Neutrophil (primary cell): ENCODE data around the gene NELL2.

Experiments used
- H3K27ac ChIP-seq: fragments of 200-600 bp; sonication (generic); 2 replicates; pipeline ENCODE4 v1.5.1; 2016; ENCODE audit warnings: mild to moderate bottlenecking, moderate library complexity
- H3K27me3 ChIP-seq: fragments of 200-600 bp; sonication (generic); 2 replicates; pipeline ENCODE4 v1.6.0; 2016; ENCODE audit warnings: mild to moderate bottlenecking
- H3K36me3 ChIP-seq: fragments of 200-600 bp; sonication (generic); 2 replicates; pipeline ENCODE4 v1.5.1; 2017
- H3K4me1 ChIP-seq, 2 experiments: fragments of 200-600 bp in 1 of 2; sonication (generic) in 1 of 2; 1 replicate in 1 of 2; 2 replicates in 1 of 2; pipeline versions ENCODE4 v1.5.1 to v1.6.1; 2013 to 2016; ENCODE audit warnings: low read depth in 1 of 2, low read length in 1 of 2, mild to moderate bottlenecking in 1 of 2, moderate library complexity in 1 of 2; ENCODE audit not compliant: control insufficient read depth in 1 of 2, insufficient read depth in 1 of 2
- H3K4me3 ChIP-seq, 2 experiments: fragments of 200-600 bp in 1 of 2; sonication (generic) in 1 of 2; 1 replicate in 1 of 2; 2 replicates in 1 of 2; pipeline ENCODE4 v1.5.1; 2013 to 2016; ENCODE audit warnings: low read depth in 1 of 2, low read length in 1 of 2, mild to moderate bottlenecking in 1 of 2, moderate library complexity in 1 of 2
- H3K9me3 ChIP-seq: fragments of 200-600 bp; sonication (generic); 2 replicates; pipeline ENCODE4 v1.5.1; 2016
- CTCF ChIP-seq: fragments of 200-600 bp; sonication (generic); IDR thresholded peaks from 2 replicates; pipeline ENCODE4 v1.5.1; 2016; ENCODE audit warnings: antibody characterized with exemption

Gene NELL2

GRCh38 chr12:44738051-44738450, 138.1 kb downstream of the NELL2 start:
- H3K4me3 ChIP-seq, result no peak overlapping the region
- no peaks in the 10 kb centered on the region for H3K36me3 ChIP-seq
- no peaks in the 10 kb centered on the region for H3K9me3 ChIP-seq
- H3K27ac ChIP-seq, result no peak overlapping the region
- no peak for TF ChIP-seq CTCF
- H3K27me3 ChIP-seq, result no peaks in the 10 kb centered on the region
- no peaks in the 10 kb centered on the region for H3K4me1 ChIP-seq

- H3K4me1 ChIP-seq, result no peaks in the 10 kb centered on the region
- no peak for TF ChIP-seq CTCF
- no peak overlapping the region for H3K4me3 ChIP-seq
- H3K27me3 ChIP-seq, result no peaks in the 10 kb centered on the region
- H3K9me3 ChIP-seq, result no peaks in the 10 kb centered on the region
- H3K27ac ChIP-seq, result no peak overlapping the region
- H3K36me3 ChIP-seq, result no peaks in the 10 kb centered on the region
Measured at GRCh38 chr12:44728566-44728965, 147.5 kb downstream of the NELL2 start.

GRCh38 chr12:44720265-44720664, 155.8 kb downstream of the NELL2 start:
- no peak overlapping the region for H3K4me3 ChIP-seq
- no peaks in the 10 kb centered on the region for H3K36me3 ChIP-seq
- no peak overlapping the region for H3K27ac ChIP-seq
- TF ChIP-seq CTCF, result no peak
- no peaks in the 10 kb centered on the region for H3K4me1 ChIP-seq
- H3K27me3 ChIP-seq, result no peaks in the 10 kb centered on the region
- H3K9me3 ChIP-seq, result no peaks in the 10 kb centered on the region

- TF ChIP-seq CTCF, result no peak
- no peaks in the 10 kb centered on the region for H3K27me3 ChIP-seq
Measured at GRCh38 chr12:44717612-44718011, 158.5 kb downstream of the NELL2 start.

GRCh38 chr12:44716711-44717110, 159.4 kb downstream of the NELL2 start:
- Histone ChIP-seq H3K27ac (no peak overlapping the region), H3K4me3 (no peak overlapping the region), H3K27me3 (no peaks in the 10 kb centered on the region), H3K36me3 (no peaks in the 10 kb centered on the region), H3K4me1 (no peaks in the 10 kb centered on the region), H3K9me3 (no peaks in the 10 kb centered on the region)
- TF ChIP-seq CTCF, result no peak

More at GRCh38 chr12:44717612-44718011, 158.5 kb downstream of the NELL2 start:
- Histone ChIP-seq H3K4me3 (no peak overlapping the region), H3K4me1 (no peaks in the 10 kb centered on the region), H3K36me3 (no peaks in the 10 kb centered on the region), H3K27ac (no peak overlapping the region), H3K9me3 (no peaks in the 10 kb centered on the region)

GRCh38 chr12:44711736-44712135, 164.4 kb downstream of the NELL2 start:
- no peaks in the 10 kb centered on the region for H3K9me3 ChIP-seq
- H3K4me3 ChIP-seq, result no peak overlapping the region
- no peak overlapping the region for H3K27ac ChIP-seq
- H3K4me1 ChIP-seq, result no peaks in the 10 kb centered on the region
- H3K36me3 ChIP-seq, result no peaks in the 10 kb centered on the region
- TF ChIP-seq CTCF, result no peak
- H3K27me3 ChIP-seq, result no peaks in the 10 kb centered on the region
